GM18868 (cell line): ENCODE data around the gene GRM7.
A peak's percentile ranks its signal among the peaks of the same experiment; 100 is the strongest.

ENCODE experiments used
- ATAC-seq: cut with Tn5 transposase; IDR thresholded peaks from one replicate; pipeline ENCODE4 v1.9.1; 2021; ENCODE audit warnings: mild to moderate bottlenecking, moderate library complexity; ENCODE audit not compliant: unreplicated experiment

The GRM7 gene

GRCh38 chr3:7759630-7760029 lies 898.7 kb downstream of the GRM7 start:
- ATAC-seq = no peak

GRCh38 chr3:7760718-7761117 lies 899.8 kb downstream of the GRM7 start:
- ATAC-seq = no peak

- no peak for ATAC-seq
Observed at GRCh38 chr3:7764115-7764514, 903.2 kb downstream of the GRM7 start.

GRCh38 chr3:7766530-7766929 lies 905.6 kb downstream of the GRM7 start:
- no peak for ATAC-seq

GRCh38 chr3:7779331-7779730 lies 918.4 kb downstream of the GRM7 start:
- peak; percentile 43 for ATAC-seq

GRCh38 chr3:7781395-7781794 lies 920.5 kb downstream of the GRM7 start:
- no peak for ATAC-seq

GRCh38 chr3:7787871-7788828 lies 927.2 kb downstream of the GRM7 start:
- ATAC-seq = no peak

GRCh38 chr3:7788881-7789280 lies 928.0 kb downstream of the GRM7 start:
- ATAC-seq = no peak

- no peak for ATAC-seq
Observed at GRCh38 chr3:7789324-7789723, 928.4 kb downstream of the GRM7 start.

GRCh38 chr3:7790141-7790540 lies 929.2 kb downstream of the GRM7 start:
- ATAC-seq = no peak
